Measurements from ENCODE around the gene PPP1R14D.

DNA sequence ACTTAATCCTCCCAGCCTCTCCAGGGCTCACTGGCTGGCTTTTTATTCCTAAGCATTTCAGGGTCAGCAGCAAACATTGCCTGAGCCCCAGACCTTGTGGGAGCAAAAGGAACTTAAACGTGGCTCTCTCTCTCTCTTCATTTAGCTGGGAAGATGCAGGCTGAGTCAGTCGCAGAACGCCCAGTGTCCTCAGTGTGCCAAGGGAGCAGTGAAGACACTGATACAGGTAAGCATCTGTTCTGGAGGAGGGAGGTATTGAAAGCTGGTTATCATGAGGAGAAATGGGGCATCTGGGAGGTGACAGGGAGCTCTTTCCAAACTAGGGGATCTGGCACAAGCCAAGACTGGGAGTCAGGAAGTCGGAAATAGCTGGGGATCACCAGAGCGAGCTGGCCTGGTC is 41.2 kb upstream of the PPP1R14D start:
- TF ChIP-seq, protein P1, sequence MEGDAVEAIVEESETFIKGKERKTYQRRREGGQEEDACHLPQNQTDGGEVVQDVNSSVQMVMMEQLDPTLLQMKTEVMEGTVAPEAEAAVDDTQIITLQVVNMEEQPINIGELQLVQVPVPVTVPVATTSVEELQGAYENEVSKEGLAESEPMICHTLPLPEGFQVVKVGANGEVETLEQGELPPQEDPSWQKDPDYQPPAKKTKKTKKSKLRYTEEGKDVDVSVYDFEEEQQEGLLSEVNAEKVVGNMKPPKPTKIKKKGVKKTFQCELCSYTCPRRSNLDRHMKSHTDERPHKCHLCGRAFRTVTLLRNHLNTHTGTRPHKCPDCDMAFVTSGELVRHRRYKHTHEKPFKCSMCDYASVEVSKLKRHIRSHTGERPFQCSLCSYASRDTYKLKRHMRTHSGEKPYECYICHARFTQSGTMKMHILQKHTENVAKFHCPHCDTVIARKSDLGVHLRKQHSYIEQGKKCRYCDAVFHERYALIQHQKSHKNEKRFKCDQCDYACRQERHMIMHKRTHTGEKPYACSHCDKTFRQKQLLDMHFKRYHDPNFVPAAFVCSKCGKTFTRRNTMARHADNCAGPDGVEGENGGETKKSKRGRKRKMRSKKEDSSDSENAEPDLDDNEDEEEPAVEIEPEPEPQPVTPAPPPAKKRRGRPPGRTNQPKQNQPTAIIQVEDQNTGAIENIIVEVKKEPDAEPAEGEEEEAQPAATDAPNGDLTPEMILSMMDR (IDR thresholded peaks at IDR 0.05) = no peak
- no peak for TF ChIP-seq POLR2A (IDR thresholded peaks at IDR 0.05; ENCODE audit: low read depth)
- no peak for TF ChIP-seq EP300 (IDR thresholded peaks at IDR 0.05)
- no peak for TF ChIP-seq POLR2AphosphoS5 (IDR thresholded peaks at IDR 0.05)
